ENCODE results near the gene KRT34.
A peak's percentile ranks its signal among the peaks of the same experiment; 100 is the strongest.
"Not testable (repeated sequence)": the region's sequence is repeated elsewhere in the genome, so short reads cannot be mapped to it uniquely, and the experiment has no call there.

KRT34 gene

DNA sequence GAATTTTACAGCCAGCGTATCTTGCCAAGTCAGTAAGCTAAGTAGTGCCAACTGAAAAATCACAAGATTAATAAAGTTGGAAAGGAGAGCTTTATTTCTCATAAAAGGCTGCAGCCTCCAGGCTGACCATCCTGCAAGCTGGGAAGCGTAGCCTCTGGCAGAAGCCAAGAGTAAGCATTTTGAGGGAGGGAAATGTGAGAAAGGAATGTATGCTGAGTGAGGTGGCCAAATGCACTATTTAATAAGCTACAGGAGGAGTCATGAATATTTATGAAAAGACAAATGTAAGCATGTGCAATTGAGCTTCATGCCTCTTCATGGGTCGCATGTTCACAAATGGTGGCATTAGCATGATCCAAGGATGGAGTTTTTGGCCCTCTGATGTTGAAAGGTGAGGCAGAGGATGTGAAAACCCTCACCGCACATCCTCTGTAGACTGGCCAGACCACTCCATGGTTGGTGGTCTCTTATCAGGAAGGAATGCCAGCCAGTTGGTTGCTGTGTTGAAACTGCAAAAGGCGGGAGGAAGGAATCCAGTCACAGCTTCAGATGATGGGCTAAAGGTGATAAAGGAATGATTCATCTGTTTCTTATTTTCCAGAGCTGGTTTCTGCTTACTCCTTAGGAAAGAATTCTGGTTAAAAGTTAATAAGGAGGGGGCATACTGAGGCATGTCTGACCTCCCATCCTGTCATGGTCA lies 21.7 kb downstream of the KRT34 start:
- no peak for DNase-seq

DNA sequence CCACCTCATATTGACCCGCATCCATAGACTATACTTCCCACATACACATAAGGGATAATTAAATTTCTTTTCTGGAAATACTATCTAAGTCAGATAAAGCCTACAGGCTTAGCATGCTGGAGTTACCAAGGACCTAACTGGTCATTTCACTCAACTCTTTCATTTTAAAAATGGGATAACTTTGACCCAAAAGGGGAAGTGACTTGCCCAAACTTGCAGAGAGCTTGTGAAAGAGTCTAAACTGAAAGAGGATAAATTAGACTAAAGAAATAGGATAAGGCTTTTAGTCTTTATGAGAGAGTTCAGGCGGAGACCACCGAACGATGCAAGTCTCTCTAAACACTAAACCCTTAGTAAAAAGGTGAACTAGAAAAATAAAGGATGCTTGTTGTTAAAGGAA lies 27.6 kb downstream of the KRT34 start:
- DNase-seq = no peak

DNA sequence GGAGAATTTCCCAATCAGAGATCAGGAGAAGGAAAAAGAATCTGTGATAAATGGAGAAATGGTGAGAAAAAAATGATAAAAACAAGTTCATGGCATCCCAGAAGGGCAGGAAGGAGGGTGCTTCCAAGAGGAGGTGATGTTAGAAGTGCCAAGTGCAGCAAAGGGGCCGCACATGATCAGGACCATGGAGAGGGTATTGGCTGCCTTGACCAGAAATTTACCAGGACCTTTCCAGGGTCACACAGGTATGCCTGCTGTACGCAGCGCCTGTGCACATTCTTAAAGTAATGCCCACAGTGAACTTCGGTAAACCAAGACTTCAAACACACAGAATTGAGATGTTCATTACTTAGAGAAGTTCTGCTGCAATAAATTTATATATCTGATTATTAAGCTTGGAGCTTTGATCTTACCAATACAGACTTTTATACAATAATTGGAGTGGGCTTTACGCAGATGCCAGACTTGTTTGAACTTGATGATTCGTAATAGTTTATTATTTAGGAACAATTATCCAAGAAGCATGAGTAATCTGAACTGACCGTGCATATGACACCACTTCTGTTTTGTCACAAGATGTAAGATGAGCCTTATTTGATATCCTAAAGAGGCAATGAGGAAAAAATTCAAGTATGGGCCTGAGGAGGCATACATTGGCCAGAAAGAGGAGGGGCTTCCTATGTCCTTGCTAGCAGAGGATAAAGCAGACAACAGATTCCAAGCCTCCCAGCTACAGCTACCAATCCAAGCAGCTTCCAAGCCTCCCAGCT lies 29.3 kb downstream of the KRT34 start:
- DNase-seq = no peak

DNA sequence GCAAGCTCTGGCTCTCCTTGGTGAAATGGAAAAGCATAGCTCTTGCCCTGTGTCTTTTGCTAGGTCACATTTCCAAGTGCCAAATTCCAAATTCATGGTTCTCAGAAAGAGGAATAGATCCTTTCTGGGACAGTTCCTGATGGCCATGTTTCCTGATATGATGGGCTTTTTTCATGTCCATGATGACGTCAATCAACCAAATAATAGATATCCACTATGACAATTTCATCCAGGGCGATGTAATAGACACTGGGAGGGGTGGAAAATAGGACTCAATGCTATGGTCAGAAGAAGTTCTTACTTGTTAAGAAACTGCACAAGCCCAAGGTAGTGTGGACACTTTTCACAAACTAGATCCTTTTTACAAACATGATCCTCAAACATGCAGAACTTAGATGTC lies 30.9 kb downstream of the KRT34 start:
- no peak for DNase-seq

DNA sequence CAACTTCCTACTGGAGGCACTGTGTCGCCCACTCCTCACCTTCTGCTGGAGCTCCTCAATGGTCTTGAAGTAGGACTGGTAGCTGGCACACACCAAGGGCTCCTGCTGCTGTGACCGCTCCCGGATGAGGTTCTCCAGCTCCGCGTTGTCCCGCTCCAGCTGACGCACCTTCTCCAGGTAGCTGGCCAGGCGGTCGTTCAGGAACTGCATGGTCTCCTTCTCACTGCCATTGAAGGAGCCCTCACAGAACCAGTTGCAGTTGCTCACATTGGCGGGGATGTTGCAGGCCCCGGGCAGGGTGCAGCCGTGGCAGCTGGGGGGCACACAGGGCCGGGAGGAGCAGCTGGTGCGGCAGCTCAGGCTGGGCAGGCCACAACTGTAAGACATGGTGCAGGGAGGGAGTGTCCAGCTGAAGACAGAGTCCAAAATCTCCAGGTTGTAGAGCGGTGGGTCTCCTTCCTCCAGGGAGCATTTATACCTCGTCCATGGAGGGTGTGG lies 31.7 kb downstream of the KRT34 start, which contains the start of gene KRT33A:
TSS of gene KRT33A (minus strand) at position 448 of the 498 bp plus-strand sequence. CDS start at position 387, 61 bp downstream.
- DNase-seq = not testable (repeated sequence)

DNA sequence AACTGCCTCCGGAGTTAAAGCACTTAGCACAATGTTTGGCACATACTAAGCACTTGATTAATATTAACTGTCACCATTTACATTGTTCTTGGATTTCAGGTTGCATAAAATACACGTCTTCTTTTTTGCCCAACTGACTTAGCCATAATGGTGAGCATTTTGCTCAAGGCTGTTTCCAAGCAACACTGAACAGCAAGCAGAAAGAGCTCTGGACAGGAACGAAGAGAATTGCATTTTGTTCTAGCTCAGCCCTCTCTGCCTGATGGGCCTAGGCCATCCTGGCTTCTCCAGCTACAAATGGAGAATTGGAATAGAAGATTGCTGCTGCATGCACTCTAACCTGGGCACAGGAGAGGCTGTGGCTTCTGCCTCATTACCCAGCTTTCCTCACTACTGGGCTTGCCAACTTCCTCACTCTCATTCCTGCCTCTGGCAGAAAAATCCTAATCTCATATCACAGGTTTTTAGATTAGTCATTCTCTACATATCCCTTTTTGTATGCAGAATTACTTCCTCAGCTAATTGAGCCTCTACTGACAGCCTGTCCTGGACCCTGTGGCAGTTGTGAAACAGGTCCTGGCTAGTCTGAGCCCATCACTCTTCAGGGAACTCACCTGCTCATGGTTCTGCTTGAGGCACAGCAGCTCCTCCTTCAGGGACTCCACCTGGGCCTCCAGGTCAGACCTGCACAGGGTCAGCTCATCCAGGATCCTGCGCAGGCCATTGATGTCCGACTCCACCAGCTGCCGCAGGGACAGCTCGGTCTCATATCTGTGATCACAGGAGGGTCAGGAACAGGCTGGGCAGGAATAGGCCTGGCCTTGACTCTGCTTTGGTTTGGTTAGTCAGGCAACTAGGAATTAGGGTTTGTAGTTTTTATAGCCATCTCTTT lies 34.0 kb downstream of the KRT34 start:
- DNase-seq = no peak

DNA sequence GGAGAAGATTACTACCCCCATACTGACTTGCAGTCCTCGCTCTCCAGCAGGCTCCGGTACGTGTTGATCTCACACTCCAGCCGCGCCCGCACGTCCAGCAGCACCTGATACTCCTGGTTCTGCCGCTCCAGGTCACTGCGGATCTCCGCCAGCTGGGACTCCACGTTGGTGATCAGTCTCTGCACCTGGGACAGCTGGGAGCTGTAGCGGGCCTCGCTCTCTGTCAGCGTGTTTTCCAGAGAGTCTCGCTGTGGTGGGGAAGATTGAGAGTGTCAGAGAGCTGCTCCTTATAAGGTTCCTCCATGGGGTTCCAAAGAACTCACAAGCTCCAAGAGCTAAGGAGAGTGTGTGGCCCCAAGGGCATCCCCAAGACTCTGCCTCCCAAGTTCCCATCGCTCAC lies 35.7 kb downstream of the KRT34 start:
- not testable (repeated sequence) for DNase-seq

DNA sequence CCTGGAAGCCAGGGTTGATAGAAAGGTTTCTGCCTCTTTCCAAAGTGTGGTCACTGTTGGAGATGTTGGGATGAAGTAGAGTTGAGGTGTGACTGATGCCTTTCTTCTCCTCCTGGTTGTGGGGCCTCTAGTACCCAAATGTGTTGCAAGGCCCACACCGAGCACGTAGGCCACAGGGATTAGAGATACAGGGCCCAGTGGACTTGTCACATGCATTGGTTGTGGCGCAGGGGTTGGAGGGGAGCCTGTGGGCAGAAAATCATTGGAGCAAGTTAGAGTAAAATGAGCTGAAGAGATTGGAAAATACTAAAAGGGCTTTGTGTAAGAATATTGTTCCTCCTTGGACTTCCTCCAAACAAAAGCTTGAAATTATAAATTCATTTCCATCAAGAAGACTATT lies 36.1 kb downstream of the KRT34 start:
- DNase-seq = no peak

DNA sequence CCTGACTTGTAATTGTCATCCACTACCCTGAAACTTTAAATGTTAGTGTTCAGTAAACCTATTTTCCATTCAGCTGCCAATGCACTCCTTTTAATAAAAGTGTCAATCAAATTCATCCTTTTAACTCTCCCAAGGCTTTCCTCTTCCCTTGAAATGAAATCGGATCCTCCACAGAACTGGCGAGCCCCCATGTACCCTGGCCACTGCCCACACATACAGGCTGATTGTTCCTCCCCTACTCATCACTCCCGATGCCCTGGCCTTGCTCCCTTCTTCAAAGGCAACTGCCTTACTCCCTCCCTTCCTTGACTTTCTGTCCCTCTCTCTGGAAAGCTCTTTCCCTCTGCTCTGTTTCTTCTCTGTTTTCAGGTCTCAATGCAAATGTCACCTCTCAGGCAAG lies 39.1 kb downstream of the KRT34 start:
- no peak for DNase-seq

DNA sequence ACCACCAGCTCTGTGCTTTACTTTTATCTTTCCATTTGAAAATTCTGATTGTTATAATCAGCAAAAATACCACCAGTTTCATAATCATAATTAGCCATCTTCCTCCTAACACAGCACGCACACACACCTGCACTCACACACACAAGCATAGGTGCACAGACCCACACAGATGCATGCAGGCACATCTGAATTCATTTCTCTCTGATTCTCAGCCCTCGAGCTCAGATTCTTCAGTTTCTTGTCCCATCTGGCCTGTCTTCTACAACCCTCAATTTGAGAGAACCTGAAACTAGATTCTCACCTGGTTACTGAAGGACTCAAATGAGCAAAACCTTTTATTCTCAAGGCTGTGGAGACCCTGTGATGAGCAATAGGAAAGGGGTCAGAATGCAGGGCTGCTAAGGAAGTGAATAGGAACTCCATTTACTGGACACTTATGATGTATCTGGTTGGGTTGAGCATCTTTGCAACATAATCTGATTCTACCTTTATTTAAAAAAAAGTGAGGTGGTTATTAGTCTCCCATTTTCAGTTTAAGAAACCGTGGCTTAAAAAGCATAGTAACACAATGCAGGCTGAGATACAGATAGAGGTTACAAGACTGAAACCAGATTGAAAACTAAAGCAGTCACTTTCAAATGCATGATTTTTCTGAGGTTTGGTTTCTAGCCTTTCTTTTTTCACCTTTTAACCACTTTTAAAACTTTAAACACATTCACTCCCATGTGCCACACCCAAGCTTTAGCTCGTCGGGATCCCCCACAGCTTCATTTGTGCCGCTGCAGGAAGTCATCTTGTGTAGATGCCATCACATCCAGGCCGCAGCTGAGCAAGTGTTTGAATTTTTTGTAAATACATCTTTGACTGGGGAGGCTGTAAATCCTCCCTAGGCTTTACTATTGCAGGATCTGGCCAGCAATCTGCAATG lies 40.9 kb downstream of the KRT34 start:
- DNase-seq = no peak

DNA sequence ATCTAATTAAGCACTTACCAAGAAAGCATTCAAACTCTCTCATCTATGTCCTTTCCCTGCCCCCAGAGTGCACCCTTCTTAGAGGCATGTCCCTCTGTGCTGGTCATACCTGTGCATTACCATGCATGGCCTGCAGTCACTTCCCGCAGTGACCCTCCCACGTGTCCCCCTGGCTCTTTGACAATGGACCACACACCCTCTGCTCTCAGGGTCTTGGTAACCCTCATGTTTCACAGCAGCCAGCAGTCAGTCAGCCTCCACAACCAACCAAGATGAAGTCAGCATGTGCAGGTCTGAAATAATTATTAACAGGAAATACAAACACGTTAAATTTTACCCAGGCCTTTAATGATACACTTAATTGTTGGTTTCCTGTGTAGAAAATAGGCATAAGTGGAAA lies 41.6 kb downstream of the KRT34 start:
- no peak for DNase-seq

DNA sequence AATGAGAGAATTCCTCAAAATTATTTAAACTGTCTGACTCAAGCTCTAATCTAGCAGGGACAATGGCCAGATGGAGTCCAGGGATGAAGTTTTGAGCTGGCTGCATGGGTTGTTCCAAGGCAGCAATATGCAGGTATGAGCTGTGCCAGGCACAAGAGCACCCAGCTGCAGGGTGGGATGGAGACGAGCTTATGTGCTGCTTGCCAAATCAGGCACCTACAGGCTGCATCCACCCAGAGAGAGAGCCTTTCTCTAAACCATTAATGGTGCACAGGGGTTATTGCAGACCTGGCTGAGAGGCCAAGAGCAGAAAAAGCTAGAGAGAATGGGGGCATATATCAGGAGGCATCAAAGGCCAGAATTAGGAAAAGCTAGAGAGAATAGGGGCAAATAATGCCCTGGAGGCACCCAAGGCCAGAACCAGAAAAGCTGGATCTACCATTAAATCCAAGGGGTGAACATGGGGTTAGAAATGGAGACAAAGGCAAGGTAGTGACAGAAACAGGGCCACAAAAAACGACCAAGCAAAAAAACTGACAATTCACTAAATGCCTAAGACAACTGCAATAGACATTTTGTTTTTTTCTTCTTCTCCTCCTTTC lies 42.4 kb downstream of the KRT34 start:
- DNase-seq = no peak

DNA sequence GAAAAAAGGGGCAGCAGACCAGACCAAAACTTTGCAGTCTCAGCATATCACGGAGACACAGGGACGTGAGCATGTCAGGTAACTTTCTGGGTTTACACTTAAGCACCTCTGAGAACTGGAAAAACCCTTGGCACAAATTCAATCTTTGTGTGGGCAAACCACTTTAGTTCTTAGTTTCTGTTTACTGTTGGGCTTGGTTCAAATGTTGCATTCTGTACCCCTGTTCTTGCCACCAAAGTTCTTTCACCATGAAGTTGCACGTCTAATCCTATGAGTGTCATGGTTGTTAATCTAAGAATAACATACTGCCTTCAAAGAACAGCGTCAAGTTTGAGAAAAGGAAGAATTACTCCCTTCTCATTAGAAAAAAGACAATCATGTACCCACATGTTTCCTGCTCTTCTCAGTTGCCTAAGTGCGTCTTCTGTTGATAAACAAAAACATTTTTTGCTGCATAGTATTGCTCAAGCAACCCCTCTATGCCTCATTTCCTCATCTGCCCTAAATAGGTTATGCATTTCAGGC lies 43.1 kb downstream of the KRT34 start:
- no peak for DNase-seq

DNA sequence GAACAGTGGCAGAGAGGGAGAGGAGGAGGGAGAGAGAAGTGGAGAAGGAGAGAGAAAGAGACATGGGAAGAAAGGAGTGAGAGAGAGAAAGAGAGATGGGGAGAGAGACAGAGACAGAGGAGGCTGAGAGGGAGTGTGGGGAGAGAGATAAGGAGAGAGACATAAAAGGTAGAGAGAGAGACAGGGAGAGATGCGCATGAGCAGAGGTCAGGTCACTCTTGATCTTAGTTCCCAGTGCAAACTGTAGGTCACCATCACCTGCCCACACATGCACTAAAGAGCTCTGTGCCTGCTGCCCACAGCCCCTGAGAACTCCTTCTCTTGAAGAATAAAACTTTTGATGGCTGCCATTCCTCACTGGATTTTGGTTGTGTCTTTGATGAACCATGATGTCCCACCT lies 46.4 kb downstream of the KRT34 start:
- DNase-seq = no peak

DNA sequence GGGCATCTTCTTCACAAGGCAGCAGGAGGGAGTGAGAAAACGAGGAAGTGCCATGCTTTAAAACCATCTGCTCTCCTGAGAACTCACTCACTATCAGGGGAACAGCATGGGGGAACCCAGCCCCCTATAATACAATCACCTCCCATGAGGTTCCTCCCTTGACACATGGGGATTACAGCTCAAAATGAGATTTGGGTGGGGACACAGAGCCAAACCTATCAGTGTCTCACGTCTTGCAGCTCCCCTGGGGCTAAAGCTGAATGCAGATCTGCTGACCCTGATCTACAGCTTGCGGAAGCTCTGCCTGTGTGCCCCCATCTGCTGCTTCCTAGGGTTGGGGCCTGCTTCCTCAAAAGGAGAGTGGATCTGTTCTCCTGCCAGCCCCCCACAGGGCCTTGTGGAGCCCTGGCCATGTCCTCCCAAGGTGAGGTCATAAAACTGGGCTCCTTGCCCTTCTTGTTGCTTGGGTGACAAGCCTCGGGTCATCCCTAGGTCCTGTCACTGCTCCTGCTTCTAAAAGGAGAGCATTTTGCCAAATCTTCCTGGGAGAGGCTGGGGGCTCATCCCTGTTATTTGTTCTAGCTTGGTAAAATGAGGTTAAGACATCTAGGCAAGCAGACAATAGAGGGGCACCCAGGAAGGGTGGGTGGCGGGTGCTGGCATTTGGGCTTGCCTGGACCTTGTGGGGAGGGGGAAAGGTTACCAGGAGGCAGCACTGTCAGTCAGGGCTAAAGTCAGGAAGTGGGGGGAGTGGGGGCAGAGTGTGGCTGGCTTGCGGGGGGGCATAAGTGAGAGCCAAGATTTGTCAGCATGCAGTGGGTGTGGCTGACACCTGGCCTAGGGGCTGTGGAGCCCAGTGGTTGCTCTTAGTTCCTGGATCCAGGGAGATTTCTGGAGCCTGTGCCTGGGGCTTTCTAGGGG lies 47.5 kb downstream of the KRT34 start:
- no peak for DNase-seq

DNA sequence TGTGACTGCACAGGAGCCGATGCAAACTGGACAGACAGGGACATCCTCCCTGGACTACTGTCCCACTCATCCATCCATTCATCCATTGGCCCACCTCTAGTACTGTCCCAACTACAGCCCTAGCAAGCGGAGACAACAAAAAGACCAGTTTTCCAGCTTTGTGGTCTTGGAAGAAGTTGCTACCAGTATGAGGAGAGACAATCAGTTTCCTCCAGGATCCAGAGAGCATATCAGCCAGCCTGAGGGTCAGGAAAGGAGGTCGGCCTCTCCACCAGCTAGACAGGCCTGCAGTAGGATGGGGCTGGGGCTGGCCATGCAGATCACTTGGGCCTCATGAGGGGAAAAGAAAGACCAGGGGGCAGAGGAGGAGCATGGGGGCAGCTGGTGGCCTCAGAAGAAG lies 48.3 kb downstream of the KRT34 start:
- no peak for DNase-seq

DNA sequence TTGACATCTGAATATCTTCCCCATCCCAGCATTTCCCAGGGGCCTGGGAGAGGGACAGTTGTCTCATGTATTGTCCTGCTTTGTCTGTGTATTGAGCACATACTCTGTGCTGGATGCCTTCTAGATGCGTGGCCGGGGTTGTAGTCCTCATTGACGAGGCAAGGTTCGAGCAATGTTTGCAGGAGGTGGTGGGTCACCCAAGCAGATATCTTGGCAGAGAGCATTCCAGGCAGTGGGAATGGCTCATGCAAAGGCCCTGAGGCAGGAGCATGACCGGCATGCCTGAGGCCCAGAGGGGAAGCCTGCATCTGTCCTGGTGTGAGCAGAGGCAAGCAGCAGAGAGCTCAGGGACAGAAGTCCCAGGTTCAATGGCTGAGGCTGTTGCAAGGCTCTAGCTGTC lies 49.0 kb downstream of the KRT34 start:
- no peak for DNase-seq

DNA sequence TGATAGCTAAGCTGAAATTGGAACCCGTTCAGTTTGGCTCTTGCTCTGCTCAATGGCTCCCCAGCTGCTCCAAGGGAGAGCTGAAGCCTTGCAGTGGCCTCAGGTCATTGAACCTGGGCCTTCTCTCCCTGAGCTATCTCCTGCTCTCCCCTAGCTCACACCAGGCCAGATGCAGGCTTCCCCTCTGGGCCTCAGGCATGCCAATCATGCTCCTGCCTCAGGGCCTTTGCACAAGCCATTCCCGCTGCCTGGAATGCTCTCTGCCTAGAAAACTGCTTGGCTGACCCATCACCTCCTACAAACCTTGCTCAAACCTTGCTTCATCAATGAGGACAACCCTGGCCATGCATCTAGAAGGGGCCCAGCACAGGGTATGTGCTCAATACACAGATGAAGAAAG lies 49.9 kb downstream of the KRT34 start:
- DNase-seq = no peak

DNA sequence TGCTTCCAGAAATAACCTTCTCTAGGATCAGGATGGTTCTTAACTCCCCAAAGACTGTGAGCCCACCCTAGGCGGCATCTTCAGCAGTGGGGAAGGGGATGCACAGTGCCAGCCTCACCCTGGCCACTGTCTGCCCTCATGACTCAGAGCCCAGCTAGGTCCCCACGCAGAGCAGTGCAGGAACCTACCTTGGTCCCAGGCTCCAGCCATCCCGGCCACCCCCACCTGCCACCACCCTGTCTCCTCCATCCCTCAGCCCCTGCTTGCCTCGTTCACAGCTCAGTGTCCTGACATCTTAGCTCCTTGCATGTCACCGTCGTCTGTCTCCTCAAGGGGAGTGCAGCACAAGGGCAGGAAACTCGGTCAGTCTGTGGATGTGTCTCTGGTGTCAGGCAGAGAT lies 50.5 kb downstream of the KRT34 start:
- no peak for DNase-seq

DNA sequence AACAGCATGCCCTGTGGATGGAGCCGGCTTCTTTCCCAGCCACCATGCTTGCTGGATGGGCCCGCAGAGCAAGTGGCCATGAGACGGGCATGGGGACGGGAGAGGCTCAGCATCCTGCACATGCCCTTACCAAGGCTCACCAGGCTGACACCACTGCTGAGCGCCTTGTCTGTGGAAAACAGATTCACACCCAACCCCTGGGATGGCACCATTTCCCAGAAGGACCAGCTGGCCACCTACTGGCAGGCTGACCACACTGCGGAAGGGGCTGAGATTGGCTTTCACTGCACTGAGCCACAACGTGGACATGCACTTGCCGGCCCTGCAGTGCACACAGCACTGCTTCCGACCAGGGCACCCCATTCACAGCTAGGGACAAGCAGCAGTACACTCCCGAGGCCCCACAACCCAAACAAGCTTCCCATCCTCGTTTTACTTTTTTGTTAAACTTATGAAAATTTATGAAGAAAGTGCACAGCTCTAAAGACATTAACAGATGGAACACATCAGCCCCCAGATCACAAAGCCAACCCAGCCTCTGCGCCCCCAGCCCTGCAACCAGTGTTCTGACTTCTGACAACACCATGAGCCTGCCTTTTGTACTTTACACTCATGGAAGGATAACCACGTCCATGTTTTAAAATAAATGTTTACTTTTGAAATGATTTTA lies 52.7 kb downstream of the KRT34 start:
- peak; percentile 55 for DNase-seq
